Measurements from ENCODE around the gene KDM6A. TPM values are rescaled to one million over a fixed set of nuclear protein-coding genes. Genes with fewer than 3 reads are reported as not detected.

Gene KDM6A
- total and polyA plus RNA-seq, 2 donors (not counting 3 experiments of a cell fraction or from before 2014, with no cell fraction given): 9.0 to 20.6 TPM

DNA sequence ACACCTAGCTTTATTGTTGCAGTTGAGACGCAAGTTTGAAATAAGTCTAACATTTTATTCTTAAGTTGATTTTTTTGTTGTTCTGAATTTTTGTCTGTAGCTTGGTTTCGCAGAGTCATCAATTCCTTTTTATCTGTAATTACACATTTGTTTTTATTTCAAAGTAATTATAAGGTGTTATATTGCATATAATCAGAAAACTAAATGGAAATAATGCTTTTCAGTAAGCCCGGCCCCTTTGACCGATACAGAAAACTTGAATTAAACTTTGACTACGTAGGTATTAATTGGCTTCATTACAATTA lies 2.1 kb downstream of the KDM6A start:
- BruUV-seq (replicated peaks): TSS peak; percentile 23
- Histone ChIP-seq H3K9me3 (replicated peaks; ENCODE audit: control insufficient read depth, insufficient read depth, low read length) (no peaks in the 10 kb centered on the region), H3K9ac (replicated peaks; ENCODE audit: extremely low read depth, insufficient read depth, low read length) (peak overlapping the region; percentile 17), H4K20me1 (replicated peaks; ENCODE audit: control insufficient read depth, extremely low read depth, insufficient read depth, low read length) (no peaks in the 10 kb centered on the region), H3K27ac (ENCODE audit: insufficient read depth, low read depth, low read length) (no peak overlapping the region), H3K9me1 (replicated peaks; ENCODE audit: control insufficient read depth, extremely low read depth, insufficient read depth, low read length) (no peaks in the 10 kb centered on the region), H3K4me1 (ENCODE audit: control insufficient read depth, extremely low read depth, insufficient read depth, low read length) (peaks cover 6% of the 10 kb centered on the region), H3K27me3 (ENCODE audit: control insufficient read depth in 2 of 2, insufficient read depth in 2 of 2, low read length in 2 of 2) (no peaks in the 10 kb centered on the region), H3K4me2 (ENCODE audit: insufficient read depth, low read length) (peak overlapping the region; percentile 91), H2AFZ (ENCODE audit: low read depth, low read length) (no peak overlapping the region), H3K79me2 (ENCODE audit: control insufficient read depth, insufficient read depth, low read length) (peaks cover 57% of the 10 kb centered on the region), H3K4me3 (replicated peaks in 1 of 3; ENCODE audit: insufficient read depth in 1 of 3, low read depth in 1 of 3, low read length in 3 of 3) (peak overlapping the region; percentile 71 to 96 (median 88)), H3K36me3 (ENCODE audit: control insufficient read depth in 2 of 2, extremely low read depth in 1 of 2, insufficient read depth in 2 of 2, low read length in 2 of 2) (no peaks in the 10 kb centered on the region)
- POLR2A ChIA-PET: no interaction called here
- TF ChIP-seq POLR2AphosphoS5 (IDR thresholded peaks at IDR 0.05; ENCODE audit: insufficient read depth, low read depth, low read length) (no peak), GATA2 (IDR thresholded peaks at IDR 0.05; ENCODE audit: insufficient read depth, insufficient read length, low read depth, low read length) (no peak), FOS (IDR thresholded peaks at IDR 0.05; ENCODE audit: borderline replicate concordance, insufficient read depth, low read length) (no peak), EZH2 (IDR thresholded peaks at IDR 0.05; ENCODE audit: borderline replicate concordance, low read depth, low read length, severe bottlenecking) (no peak), MYC (IDR thresholded peaks at IDR 0.05; ENCODE audit: low read depth, low read length) (no peak), POLR2A (IDR thresholded peaks at IDR 0.05; ENCODE audit: low read depth, low read length) (no peak), JUN (IDR thresholded peaks at IDR 0.05; ENCODE audit: borderline replicate concordance, insufficient read depth, insufficient read length, low read depth) (no peak)
- TF ChIP-seq, protein P1, sequence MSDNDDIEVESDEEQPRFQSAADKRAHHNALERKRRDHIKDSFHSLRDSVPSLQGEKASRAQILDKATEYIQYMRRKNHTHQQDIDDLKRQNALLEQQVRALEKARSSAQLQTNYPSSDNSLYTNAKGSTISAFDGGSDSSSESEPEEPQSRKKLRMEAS (IDR thresholded peaks at IDR 0.05; ENCODE audit: insufficient read depth, insufficient read length): no peak
- TF ChIP-seq, protein P2, sequence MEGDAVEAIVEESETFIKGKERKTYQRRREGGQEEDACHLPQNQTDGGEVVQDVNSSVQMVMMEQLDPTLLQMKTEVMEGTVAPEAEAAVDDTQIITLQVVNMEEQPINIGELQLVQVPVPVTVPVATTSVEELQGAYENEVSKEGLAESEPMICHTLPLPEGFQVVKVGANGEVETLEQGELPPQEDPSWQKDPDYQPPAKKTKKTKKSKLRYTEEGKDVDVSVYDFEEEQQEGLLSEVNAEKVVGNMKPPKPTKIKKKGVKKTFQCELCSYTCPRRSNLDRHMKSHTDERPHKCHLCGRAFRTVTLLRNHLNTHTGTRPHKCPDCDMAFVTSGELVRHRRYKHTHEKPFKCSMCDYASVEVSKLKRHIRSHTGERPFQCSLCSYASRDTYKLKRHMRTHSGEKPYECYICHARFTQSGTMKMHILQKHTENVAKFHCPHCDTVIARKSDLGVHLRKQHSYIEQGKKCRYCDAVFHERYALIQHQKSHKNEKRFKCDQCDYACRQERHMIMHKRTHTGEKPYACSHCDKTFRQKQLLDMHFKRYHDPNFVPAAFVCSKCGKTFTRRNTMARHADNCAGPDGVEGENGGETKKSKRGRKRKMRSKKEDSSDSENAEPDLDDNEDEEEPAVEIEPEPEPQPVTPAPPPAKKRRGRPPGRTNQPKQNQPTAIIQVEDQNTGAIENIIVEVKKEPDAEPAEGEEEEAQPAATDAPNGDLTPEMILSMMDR (IDR thresholded peaks at IDR 0.05; ENCODE audit: extremely low read depth in 1 of 2, insufficient read depth in 1 of 2, low read depth in 1 of 2, low read length in 2 of 2): no peak
- DNase-seq (ENCODE audit: low read depth, low spot score) (no peak), FAIRE-seq (no peak)
- CTCF ChIA-PET: interaction anchor here (3.0 kb wide), 1 partner anchor 195 kb away, joined by 16 read pairs; no protein-coding TSS in a partner anchor
- dilution Hi-C loops (cut with MboI; ENCODE audit: extremely low pct_ligation_motif_present, low sequenced_read_pairs): no loop called here
- intact Hi-C loops (cut with micrococcal nuclease): loop anchor here (10.0 kb wide), 1 partner anchor 900 kb away; the partner anchor contains the start of gene NDP
